Vagina (tissue), 2 donors: ENCODE results near the gene B4GALT7. TPM values are rescaled to one million over a fixed set of nuclear protein-coding genes. Genes with fewer than 3 reads are reported as not detected.
"Not testable (repeated sequence)": the region's sequence is repeated elsewhere in the genome, so short reads cannot be mapped to it uniquely, and the experiment has no call there.

ENCODE experiments used
- DNase-seq, 2 donors: peaks; one replicate each; pipeline ENCODE4 v3.0.0-alpha.2; 2017; ENCODE audit errors: extremely low spot score in 2 of 2
- H3K27ac ChIP-seq: fragments of 200-600 bp; sonication (generic); one replicate; pipeline ENCODE4 v1.5.1; 2019
- H3K27me3 ChIP-seq: fragments of 200-600 bp; sonication (generic); one replicate; pipeline ENCODE4 v1.5.1; 2019
- H3K36me3 ChIP-seq, 2 donors: fragments of 200-600 bp; sonication (generic); one replicate each; pipeline ENCODE4 v1.5.1; 2017 to 2019
- H3K4me1 ChIP-seq: fragments of 200-600 bp; sonication (generic); one replicate; pipeline ENCODE4 v1.5.1; 2019
- H3K4me3 ChIP-seq, 2 donors: fragments of 200-600 bp; sonication (generic); 1 replicate in 1 of 2; 2 replicates in 1 of 2; pipeline ENCODE4 v1.5.1; 2016 to 2019
- H3K9me3 ChIP-seq: fragments of 200-600 bp; sonication (generic); one replicate; pipeline ENCODE4 v1.5.1; 2019
- POLR2A ChIP-seq, 2 donors: fragments of 450-650 bp; IDR thresholded peaks; one replicate each; pipeline ENCODE4 v1.6.1; 2017; ENCODE audit warnings: antibody characterized with exemption in 2 of 2, mild to moderate bottlenecking in 2 of 2, moderate library complexity in 2 of 2
- POLR2AphosphoS5 ChIP-seq, 2 donors: sonication (generic); formaldehyde crosslinking; IDR thresholded peaks; one replicate each; pipeline ENCODE4 v1.9.0; 2017; ENCODE audit warnings: antibody characterized with exemption in 2 of 2, mild to moderate bottlenecking in 2 of 2, low read depth in 1 of 2; ENCODE audit not compliant: insufficient read depth in 1 of 2
- intact Hi-C: fragments of 100-400 bp; cut with DNase I; formaldehyde crosslinking; loops from one replicate; pipeline ENCODE4 v1.15.1; 2023
- total RNA-seq: library from RNA; depleted of rRNA; stranded (reverse); fragments of >200 nt; gene quantifications from one replicate; pipeline ENCODE4 v1.2.3, GENCODE V29; 2016
- TF ChIP-seq, protein P1 (sequence below), 3 experiments: fragments of 450-650 bp in 2 of 3; fragments of 200-600 bp in 1 of 3; sonication (generic) in 1 of 3; IDR thresholded peaks; one replicate each; pipeline ENCODE4 v1.5.1; 2017 to 2019; ENCODE audit warnings: antibody characterized with exemption in 3 of 3, mild to moderate bottlenecking in 2 of 3, moderate library complexity in 2 of 3

Gene B4GALT7
- total RNA-seq, 1 donor from 2014 or later = 19.4 TPM

DNA sequence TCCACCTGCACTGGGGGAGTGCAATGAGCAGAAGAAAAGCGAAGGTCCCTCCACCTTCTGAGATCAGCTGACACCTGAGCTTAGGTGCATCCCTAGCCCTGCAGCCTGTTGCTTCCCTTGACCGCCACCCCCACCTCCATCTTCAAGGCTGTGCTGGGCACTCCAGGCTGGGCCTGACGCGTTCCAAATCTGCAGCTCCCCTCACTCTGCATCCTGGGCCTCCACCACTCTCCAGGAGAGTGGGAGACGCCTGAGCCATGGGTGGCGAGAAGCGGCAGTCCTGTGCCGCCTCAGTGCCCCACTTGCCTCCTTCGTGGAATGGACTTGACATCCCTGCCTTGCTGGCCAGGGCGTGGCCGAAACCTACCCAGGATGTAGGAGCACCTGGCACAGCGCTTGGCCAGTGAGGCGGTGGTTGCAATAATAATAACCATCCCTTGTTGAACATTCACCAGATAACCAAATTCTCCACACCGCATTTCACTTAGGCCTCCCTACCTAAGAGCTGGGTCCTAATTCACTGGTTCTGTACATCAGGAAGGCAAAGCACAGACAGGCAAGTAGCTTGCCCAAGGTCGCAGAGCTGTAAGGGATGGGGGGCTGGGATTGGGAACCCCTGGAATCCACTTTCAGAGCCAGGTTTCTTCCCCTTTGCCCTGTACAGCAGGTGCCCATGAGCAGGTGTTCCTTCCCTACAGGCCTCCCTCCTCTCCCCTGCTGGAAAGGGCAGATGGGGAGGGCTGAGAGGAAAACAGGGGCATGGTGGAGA is 11.7 kb downstream of the B4GALT7 start:
- no peaks in the 10 kb centered on the region for H3K27me3 ChIP-seq
- H3K4me3 ChIP-seq = no peak overlapping the region
- peaks cover 0 to 5% of the 10 kb centered on the region in 2 donors for H3K36me3 ChIP-seq
- H3K27ac ChIP-seq = no peak overlapping the region
- peaks cover 20% of the 10 kb centered on the region for H3K4me1 ChIP-seq
- intact Hi-C loops = no loop called here
- no peaks in the 10 kb centered on the region for H3K9me3 ChIP-seq
- TF ChIP-seq, protein P1, sequence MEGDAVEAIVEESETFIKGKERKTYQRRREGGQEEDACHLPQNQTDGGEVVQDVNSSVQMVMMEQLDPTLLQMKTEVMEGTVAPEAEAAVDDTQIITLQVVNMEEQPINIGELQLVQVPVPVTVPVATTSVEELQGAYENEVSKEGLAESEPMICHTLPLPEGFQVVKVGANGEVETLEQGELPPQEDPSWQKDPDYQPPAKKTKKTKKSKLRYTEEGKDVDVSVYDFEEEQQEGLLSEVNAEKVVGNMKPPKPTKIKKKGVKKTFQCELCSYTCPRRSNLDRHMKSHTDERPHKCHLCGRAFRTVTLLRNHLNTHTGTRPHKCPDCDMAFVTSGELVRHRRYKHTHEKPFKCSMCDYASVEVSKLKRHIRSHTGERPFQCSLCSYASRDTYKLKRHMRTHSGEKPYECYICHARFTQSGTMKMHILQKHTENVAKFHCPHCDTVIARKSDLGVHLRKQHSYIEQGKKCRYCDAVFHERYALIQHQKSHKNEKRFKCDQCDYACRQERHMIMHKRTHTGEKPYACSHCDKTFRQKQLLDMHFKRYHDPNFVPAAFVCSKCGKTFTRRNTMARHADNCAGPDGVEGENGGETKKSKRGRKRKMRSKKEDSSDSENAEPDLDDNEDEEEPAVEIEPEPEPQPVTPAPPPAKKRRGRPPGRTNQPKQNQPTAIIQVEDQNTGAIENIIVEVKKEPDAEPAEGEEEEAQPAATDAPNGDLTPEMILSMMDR (IDR thresholded peaks at IDR 0.05) = no peak
- peak in 1 of 2 donors; percentile 18 for TF ChIP-seq POLR2AphosphoS5 (IDR thresholded peaks at IDR 0.05; ENCODE audit: insufficient read depth in 1 of 2, low read depth in 1 of 2)
- TF ChIP-seq POLR2A (IDR thresholded peaks at IDR 0.05) = no peak
- DNase-seq = no peak

DNA sequence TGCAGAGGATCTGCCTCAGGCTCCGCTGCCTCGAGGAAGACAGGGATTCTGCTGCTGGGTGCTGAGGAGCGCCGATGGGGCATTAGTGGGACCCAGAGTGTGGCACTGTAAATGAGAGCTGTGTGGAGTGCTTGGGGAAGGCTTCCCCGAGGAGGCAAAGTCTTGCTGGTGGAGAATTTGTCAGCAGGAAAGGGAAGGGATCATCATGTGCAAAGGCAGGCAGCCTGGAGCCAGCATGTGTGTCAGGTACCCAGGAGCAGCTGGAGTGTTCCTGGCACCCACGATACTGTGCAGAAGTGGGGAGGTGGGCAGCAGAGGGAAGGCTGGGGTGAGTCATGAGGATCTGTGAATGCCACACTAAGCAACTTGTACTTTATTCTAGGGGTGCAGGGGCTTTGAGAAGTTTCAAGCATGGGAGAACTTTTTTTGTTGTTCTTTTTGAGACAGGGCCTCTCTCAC is 12.3 kb downstream of the B4GALT7 start:
- no peaks in the 10 kb centered on the region for H3K9me3 ChIP-seq
- DNase-seq = no peak
- TF ChIP-seq POLR2AphosphoS5 (IDR thresholded peaks at IDR 0.05; ENCODE audit: insufficient read depth in 1 of 2, low read depth in 1 of 2) (no peak), POLR2A (IDR thresholded peaks at IDR 0.05) (no peak)
- TF ChIP-seq, protein P1 (IDR thresholded peaks at IDR 0.05) = no peak
- no peak overlapping the region for H3K4me3 ChIP-seq
- peaks cover 16% of the 10 kb centered on the region for H3K4me1 ChIP-seq
- no peaks in the 10 kb centered on the region for H3K27me3 ChIP-seq
- intact Hi-C loops = no loop called here
- H3K36me3 ChIP-seq = peaks cover 0 to 5% of the 10 kb centered on the region in 2 donors
- H3K27ac ChIP-seq = no peak overlapping the region

GRCh38 chr5:177620560-177620959 is 20.6 kb downstream of the B4GALT7 start:
- TF ChIP-seq, protein P1 (IDR thresholded peaks at IDR 0.05) = no peak
- no peak for TF ChIP-seq POLR2A (IDR thresholded peaks at IDR 0.05)
- no peak for TF ChIP-seq POLR2AphosphoS5 (IDR thresholded peaks at IDR 0.05; ENCODE audit: insufficient read depth in 1 of 2, low read depth in 1 of 2)
- Histone ChIP-seq H3K9me3 (no peaks in the 10 kb centered on the region), H3K4me1 (no peaks in the 10 kb centered on the region), H3K4me3 (no peak overlapping the region), H3K27me3 (no peaks in the 10 kb centered on the region), H3K27ac (no peak overlapping the region), H3K36me3 (peaks cover 0 to 36% of the 10 kb centered on the region in 2 donors)
- intact Hi-C loops = no loop called here
- DNase-seq = no peak

DNA sequence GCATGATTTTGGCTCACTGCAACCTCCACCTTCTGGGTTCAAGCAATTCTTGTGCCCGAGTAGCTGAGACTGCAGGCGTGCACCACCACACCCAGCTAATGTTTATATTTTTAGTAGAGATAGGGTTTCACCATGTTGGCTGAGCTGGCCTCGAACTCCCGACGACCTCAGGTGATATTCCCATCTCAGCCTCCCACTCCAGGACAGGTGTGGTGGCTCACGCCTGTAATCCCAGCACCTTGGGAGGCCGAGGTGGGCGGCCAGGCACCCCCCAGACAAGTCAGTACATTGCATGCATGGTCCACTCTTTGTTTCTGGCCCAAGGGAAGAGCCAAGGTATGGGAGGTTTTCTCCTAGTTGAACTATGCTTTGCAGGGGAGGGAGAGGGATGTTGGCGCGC is 24.2 kb downstream of the B4GALT7 start:
- peaks cover 0 to 22% of the 10 kb centered on the region in 2 donors for H3K36me3 ChIP-seq
- H3K27ac ChIP-seq, DNase-seq, H3K4me3 ChIP-seq, H3K4me1 ChIP-seq, H3K9me3 ChIP-seq, intact Hi-C loops, H3K27me3 ChIP-seq: not testable (repeated sequence)

GRCh38 chr5:177630186-177630585 is 30.3 kb downstream of the B4GALT7 start:
- DNase-seq, H3K27ac ChIP-seq, H3K36me3 ChIP-seq, H3K4me1 ChIP-seq, H3K27me3 ChIP-seq, H3K4me3 ChIP-seq, intact Hi-C loops, H3K9me3 ChIP-seq: not testable (repeated sequence)

GRCh38 chr5:177634912-177635311 is 35.0 kb downstream of the B4GALT7 start:
- H3K36me3 ChIP-seq, H3K9me3 ChIP-seq, DNase-seq, H3K4me1 ChIP-seq, intact Hi-C loops, H3K27me3 ChIP-seq, H3K4me3 ChIP-seq, H3K27ac ChIP-seq: not testable (repeated sequence)

DNA sequence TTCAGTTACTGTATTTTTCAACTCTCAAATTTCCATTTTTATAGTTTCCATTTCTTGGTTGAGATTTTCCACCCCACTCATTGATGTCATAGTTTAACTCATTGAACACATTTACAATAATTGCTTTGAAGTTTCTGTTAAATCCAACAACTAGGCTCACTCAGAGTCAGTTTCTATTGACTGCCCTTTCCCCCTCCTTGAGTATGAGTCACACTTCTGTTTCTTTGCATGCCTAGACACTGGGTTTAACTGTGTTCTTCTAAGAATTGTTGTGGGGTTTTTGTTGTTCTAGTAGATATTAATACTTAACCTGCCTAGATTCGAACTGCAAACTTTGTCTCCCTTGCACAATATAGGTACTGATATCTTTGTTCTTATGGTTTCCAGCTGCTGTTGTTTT is 45.5 kb downstream of the B4GALT7 start:
- H3K4me3 ChIP-seq, H3K36me3 ChIP-seq, H3K4me1 ChIP-seq, H3K27me3 ChIP-seq, H3K27ac ChIP-seq, H3K9me3 ChIP-seq, intact Hi-C loops, DNase-seq: not testable (repeated sequence)

DNA sequence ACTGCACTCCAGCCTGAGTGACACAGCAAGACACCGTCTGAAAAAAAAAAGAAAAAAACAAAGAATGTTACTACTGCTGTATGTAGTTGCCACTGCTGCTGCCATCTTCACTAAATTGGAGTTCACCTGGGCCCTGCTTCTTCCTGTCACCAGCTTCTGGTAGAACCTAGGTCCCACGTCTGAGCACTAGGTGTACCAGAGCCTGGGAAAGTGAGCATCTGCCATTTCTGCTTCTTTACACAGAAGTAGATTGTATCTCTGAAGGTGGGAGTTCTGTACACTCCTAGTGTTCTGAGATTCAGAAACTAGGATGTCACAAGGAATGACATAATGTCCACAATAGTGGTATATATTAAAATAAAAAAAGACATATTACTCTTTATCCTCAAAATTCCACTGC is 51.3 kb downstream of the B4GALT7 start:
- intact Hi-C loops, H3K27me3 ChIP-seq, H3K27ac ChIP-seq, H3K4me3 ChIP-seq, H3K36me3 ChIP-seq, H3K4me1 ChIP-seq, DNase-seq, H3K9me3 ChIP-seq: not testable (repeated sequence)

DNA sequence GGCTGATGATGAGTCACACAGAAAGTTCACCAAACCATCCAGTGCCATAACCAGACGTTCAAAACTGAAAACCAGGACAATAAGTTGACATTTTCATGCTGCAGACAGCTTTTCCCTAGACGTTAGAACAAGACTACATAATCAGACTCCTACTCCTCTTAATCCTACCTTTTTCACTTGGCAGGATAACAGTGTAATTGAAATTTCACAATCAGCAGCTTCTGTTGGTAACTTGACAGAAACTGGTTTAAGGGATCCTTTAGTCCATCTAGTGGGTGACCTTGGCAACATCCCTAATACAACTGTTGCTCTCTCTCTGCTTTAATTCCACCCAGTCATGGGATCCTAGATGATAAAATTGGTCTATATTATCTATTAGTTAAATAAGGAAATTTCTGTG is 57.9 kb downstream of the B4GALT7 start:
- H3K9me3 ChIP-seq, DNase-seq, H3K4me1 ChIP-seq, H3K4me3 ChIP-seq, H3K36me3 ChIP-seq, H3K27ac ChIP-seq, H3K27me3 ChIP-seq, intact Hi-C loops: not testable (repeated sequence)

DNA sequence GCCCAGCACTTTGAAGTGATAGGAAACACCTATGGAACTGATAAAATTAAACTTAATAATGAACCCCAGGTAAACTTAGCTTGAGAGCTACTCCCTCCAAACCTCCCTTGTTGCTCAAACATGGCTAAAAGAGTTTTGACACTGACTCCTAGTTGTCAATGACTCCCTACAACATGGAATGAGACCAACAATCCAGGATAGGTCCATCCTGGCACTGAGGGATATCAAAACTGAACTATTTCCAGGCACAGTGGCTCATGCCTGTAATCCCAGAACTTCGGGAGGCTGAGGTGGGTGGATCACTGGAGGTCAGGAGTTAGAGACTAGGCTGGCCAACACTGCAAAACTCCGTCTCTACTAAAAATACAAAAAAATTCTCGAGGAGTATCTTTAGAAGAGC is 58.6 kb downstream of the B4GALT7 start:
- H3K36me3 ChIP-seq, DNase-seq, H3K9me3 ChIP-seq, H3K4me3 ChIP-seq, intact Hi-C loops, H3K27ac ChIP-seq, H3K4me1 ChIP-seq, H3K27me3 ChIP-seq: not testable (repeated sequence)
